Stimulated activated naive CD8-positive, alpha-beta T cell treated with anti-CD3 and anti-CD28 coated beads, Interleukin-15, Interleukin-2, amounts not matched to agents 100 U/mL and 50 U/mL, for 24 hours (primary cell): Measurements from ENCODE around the gene SCFD1.
"Not testable (repeated sequence)": the region's sequence is repeated elsewhere in the genome, so short reads cannot be mapped to it uniquely, and the experiment has no call there.

Experiments
- ATAC-seq: fragments of 150-1000 bp; cut with Tn5 transposase; one replicate; pipeline ENCODE4 v1.10.0; 2021
- DNase-seq: peaks from one replicate; pipeline ENCODE4 v3.0.0; 2021

Gene SCFD1, protein sequence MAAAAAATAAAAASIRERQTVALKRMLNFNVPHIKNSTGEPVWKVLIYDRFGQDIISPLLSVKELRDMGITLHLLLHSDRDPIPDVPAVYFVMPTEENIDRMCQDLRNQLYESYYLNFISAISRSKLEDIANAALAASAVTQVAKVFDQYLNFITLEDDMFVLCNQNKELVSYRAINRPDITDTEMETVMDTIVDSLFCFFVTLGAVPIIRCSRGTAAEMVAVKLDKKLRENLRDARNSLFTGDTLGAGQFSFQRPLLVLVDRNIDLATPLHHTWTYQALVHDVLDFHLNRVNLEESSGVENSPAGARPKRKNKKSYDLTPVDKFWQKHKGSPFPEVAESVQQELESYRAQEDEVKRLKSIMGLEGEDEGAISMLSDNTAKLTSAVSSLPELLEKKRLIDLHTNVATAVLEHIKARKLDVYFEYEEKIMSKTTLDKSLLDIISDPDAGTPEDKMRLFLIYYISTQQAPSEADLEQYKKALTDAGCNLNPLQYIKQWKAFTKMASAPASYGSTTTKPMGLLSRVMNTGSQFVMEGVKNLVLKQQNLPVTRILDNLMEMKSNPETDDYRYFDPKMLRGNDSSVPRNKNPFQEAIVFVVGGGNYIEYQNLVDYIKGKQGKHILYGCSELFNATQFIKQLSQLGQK

DNA sequence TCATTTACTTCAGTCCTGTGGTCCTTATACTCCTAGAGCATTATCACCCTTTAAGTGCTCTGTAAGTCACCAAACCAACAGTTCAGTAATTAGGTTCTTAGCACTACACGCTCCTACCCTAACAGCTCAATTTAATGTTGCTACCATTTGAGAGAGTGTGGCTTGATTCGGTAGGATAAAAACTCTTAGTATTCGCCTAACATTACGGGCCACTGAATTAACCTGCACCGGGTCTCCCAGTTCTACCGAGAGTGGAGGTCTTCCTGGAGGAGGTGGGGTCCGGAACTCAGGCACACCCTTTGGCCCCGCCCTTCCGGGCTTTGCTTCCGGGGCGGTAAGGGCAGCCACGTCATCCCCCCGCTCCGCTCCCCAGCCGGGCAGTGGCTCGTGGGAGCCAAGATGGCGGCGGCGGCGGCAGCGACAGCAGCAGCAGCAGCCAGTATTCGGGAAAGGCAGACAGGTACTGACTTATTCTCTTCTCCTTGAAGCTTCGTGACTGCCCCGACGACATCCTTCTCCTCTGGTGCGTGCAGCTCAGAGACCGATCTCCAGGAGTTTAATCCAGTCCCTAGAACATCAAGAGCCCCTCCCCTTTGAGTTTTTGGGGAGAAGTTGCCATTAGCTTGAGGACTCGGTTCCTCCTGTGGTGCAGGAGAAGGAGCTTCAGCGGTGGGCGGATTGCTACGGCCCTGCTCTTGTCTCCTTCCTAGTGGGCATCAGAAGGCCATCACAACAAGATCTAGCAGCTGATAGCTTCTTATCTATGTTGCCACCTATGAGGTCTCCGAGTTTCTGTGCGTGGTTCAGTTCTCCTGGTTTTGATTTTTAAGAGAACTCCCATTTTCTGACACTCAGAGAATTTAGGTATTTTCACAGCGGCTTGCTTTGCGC is at the start of gene SCFD1:
Gene SCFD1, plus strand, starts transcription at position 380 of the 891 bp plus-strand sequence. Its CDS starts 20 bp downstream, at position 400.
- DNase-seq (peak; percentile 95), ATAC-seq (peak; percentile 100)

DNA sequence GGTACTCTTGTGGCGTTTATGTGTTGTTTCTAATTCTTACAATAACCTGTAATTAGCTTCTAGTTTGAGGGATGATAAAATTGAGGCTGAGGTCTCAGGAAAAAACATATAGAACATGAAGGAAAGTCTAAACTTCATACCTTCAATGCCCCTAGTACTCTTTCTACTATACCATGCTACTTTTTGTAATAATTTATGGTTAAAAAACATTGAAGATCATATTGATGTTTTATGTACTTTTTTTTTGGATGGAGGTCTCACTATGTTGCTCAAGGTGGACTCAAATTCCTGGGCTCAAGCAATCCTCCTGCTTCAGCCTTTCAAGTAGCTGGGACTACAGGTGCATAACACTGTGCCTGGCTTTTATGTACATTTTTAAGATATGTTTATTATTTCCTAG is 49.3 kb upstream of the SCFD1 start:
- no peak for DNase-seq
- no peak for ATAC-seq

GRCh38 chr14:30573226-30573814 is 48.8 kb upstream of the SCFD1 start:
- DNase-seq (no peak), ATAC-seq (no peak)

DNA sequence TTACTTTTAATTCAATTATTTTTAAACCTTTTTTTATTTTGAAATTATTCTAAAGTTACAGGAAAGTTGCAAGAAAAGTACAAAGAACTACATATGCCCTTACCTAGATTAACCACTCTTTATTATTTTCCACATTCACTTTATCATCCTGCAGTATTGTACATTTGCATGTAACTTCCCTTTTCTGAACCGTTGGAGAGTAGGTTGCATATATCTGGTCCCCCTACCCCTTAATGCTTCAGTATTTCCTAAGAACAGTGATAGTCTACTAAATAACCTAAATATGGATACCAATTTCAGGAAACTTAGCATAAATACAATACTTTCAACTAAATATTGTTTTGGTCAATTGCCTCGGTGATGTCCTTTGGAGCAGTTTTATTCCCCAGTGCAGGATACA is 48.2 kb upstream of the SCFD1 start:
- DNase-seq = no peak
- no peak for ATAC-seq

DNA sequence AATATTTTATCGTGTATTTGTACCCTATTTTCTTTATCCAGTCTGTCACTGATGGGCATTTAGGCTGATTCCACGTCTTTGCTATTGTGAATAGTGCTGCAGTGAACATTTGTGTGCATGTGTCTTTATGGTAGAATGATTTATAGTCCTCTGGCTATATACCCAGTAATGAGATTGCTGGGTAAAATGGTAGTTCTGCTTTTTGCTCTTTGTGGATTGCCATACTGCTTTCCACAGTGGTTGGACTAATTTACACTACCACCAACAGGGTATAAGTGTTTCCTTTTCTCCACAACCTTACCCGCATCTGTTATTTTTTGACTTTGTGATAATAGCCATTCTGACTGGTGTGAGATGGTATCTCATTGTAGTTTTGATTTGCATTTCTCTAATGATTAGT is 47.3 kb upstream of the SCFD1 start:
- DNase-seq, ATAC-seq: not testable (repeated sequence)

DNA sequence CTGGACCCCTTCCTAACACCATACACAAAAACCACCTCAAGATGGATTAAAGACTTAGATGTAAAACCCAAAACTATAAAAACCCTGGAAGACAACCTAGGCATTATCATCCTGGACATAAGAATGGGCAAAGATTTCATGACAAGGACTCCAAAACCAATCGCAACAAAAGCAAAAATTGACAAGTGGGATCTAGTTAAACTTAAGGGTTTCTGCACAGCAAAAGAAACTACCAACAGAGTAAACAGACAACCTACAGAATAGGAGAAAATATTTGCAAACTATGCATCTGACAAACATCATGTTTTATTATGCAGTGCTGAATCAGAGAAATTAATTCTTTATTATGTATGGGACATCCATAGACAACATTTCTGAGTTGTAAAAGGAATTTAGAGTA is 45.8 kb upstream of the SCFD1 start:
- not testable (repeated sequence) for ATAC-seq, DNase-seq

DNA sequence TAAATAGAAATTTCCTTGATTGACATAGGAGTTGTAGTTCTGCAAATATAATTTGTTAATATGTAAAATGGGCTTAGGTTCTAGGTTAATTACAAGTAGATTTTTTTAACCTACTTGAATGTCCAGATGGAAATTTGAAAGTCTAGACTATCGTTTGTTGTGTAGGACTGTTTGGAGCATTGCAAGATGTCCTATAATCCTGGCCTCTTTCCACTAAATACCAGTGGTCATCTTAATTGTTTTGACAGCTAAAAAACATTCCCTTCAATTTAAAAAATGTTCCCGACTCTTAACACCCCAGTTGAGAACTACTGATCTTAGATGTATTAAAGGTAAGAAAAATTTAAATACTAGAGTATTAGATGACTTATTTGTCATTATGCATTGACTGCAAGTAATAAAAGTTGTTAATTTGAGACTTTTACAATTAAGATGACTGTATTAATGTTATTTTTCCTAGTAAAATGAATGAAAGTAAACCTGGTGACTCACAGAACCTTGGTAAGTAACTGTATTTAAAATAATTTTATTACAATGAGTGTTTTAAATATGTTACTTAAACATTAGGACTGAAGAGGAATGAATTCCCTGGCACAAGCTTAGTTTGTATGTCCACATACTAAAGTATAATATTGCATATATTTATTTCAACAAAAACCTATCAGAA is 41.4 kb upstream of the SCFD1 start:
- DNase-seq = no peak
- no peak for ATAC-seq

GRCh38 chr14:30581283-30581625 is 40.9 kb upstream of the SCFD1 start:
- ATAC-seq = no peak
- DNase-seq = no peak

DNA sequence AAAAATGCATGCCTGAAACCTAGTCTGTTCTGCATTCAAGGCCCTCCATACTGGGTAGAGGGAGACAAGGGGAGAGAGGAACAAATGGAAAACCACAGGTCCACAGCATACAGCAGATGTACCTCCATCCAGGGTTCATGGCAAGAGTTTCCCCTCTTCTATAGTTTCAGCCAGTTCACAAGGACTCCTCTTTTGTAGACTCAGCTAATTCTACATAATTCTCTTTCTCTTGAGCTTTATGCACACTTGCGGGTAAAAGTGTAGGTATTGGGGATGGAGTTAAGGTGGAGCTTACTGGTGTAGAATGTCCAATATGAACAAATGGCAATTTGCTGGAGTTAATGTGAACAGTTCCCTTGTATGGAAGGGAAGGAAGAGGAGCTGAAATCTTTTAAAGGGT is 39.7 kb upstream of the SCFD1 start:
- DNase-seq = no peak
- ATAC-seq = no peak

GRCh38 chr14:30584058-30584630 is 38.0 kb upstream of the SCFD1 start:
- ATAC-seq (no peak), DNase-seq (no peak)

DNA sequence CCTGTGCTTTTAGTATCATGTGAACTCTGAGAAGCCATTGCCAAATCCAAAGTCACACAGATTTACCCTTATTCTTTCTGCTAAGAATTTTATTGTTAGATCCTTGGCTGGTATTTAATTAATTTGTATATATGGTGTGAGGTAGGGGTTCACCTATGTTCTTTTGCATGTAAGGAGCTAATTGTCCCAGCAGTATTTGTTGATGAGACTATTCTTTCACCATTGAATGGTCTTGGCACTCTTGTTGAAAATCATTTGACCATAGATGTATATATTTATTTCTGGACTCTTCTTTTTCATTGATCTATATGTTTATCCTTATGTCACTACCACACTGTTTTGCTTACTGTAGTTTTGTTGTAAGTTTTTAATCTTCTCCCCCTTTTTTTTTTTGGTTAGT is 36.9 kb upstream of the SCFD1 start:
- DNase-seq (no peak), ATAC-seq (no peak)

DNA sequence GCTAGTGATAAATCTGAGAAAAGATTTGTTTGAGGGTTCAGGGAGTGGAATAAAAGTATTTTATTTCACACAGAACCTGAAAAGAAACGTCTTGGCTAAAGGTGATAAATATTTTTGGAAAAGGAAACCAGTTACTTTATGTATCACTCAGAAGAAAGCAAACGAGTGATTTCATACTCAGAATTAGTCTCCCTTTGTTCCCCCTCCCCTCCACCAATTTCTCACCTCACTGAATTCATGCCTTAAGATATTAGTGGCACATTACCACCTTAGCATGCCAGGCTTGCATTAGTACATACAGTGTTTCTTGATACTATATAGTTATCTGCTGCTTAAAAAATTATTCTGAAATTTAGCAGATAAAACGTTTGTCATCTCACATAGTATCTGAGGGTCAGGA is 35.0 kb upstream of the SCFD1 start:
- no peak for ATAC-seq

GRCh38 chr14:30588873-30589272 is 33.2 kb upstream of the SCFD1 start:
- ATAC-seq (no peak), DNase-seq (no peak)

More for the DNA sequence above, 35.0 kb upstream of the SCFD1 start:
- no peak for DNase-seq

DNA sequence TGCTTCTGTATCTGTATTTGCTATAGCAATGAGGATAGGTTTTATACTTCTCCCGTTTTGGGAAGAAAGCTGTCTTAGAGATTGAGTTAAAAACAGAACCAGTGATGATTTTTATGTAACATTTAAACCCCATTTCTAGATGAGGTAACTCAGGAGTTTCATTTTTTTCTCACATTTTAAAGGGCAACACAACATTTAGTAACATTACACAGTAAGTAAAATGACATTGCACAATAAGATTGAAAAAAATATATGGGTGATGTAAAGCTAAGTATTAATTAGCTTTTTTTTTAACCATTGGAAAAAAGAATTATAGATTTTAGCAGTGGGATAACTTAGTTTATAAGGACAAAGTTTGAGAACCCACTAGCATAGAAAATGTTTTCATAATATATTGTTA is 25.2 kb upstream of the SCFD1 start:
- DNase-seq (no peak), ATAC-seq (no peak)

DNA sequence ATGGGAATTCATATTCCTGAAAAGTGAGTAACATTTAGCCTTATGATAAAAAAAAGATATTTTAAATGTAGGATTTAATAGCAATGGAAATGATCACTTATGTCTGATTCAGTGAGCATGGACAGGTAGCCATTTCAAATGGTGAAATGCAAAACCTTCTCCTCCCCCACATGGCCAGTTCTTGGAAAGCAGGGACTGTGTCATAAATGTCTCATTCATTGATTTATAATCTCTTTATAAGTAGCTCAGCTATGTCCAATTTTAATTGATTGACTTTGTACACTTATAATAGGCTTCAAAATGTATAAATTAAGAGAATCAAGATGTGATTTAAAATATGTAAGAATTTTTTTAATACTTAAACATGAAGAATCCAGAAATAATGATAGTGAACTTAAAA is 24.6 kb upstream of the SCFD1 start:
- DNase-seq (no peak), ATAC-seq (no peak)

GRCh38 chr14:30600922-30601918 is 20.9 kb upstream of the SCFD1 start:
- ATAC-seq = no peak

DNA sequence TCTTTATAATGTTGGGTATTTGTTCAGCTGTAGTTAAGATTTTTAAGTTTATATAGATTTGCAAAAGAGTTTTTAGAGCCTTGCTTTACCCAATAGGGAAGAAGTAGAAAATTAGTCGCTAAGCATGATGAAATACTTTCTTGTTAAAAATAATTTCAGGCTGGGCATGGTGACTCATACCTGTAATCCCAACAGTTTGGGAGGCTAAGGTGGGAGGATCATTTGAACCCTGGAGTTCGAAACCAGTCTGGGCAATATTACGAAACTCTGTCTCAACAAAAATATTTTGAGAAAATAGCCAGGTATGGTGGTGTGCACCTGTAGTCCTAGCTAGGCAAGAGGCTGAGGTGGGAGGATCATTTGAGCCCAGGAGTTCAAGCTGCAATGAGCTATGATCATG is 18.7 kb upstream of the SCFD1 start:
- no peak for DNase-seq
- ATAC-seq = no peak

More at GRCh38 chr14:30600922-30601918, 20.9 kb upstream of the SCFD1 start:
- DNase-seq = no peak

GRCh38 chr14:30604696-30605095 is 17.4 kb upstream of the SCFD1 start:
- not testable (repeated sequence) for DNase-seq, ATAC-seq

- no peak for DNase-seq
- no peak for ATAC-seq
Measured at GRCh38 chr14:30607156-30607780, 14.9 kb upstream of the SCFD1 start.
